ENCODE measurements around the gene PTX4. TPM values are rescaled to one million over a fixed set of nuclear protein-coding genes. Genes with fewer than 3 reads are reported as not detected.

The PTX4 gene
- polyA plus RNA-seq, 1 of the 3 experiments (the other 2 are of a cell fraction): not detected

- Histone ChIP-seq H3K9me2 (no peaks in the 10 kb centered on the region), H3K79me2 (ENCODE audit: insufficient read depth) (peaks cover 17% of the 10 kb centered on the region; the same call in 1 of the 2 replicates), H3K36me3 (replicated peaks in 1 of 2; ENCODE audit: control insufficient read depth in 1 of 2, insufficient read depth in 2 of 2, low read length in 1 of 2) (peaks cover 0 to 49% of the 10 kb centered on the region in 2 experiments), H4K20me1 (ENCODE audit: insufficient read depth) (no peaks in the 10 kb centered on the region), H3K9ac (no peak overlapping the region), H3K9me3 (no peaks in the 10 kb centered on the region), H3K27me3 (ENCODE audit: insufficient read depth) (no peaks in the 10 kb centered on the region), H3K4me2 (no peak overlapping the region), H3F3A (replicated peaks; ENCODE audit: insufficient read depth) (no peaks in the 10 kb centered on the region), H2AFZ (ENCODE audit: low read depth) (no peak overlapping the region), H3K4me3 (ENCODE audit: low read depth in 2 of 2, low read length in 1 of 2) (no peak overlapping the region), H3K4me1 (ENCODE audit: control insufficient read depth in 1 of 2, insufficient read depth in 2 of 2, low read depth in 1 of 2, low read length in 1 of 2) (peaks cover 0 to 17% of the 10 kb centered on the region in 2 experiments; a peak in 1 of 4 replicates), H3K27ac (ENCODE audit: low read depth in 2 of 2, low read length in 1 of 2) (no peak overlapping the region)
- TF ChIP-seq SMC3 (IDR thresholded peaks at IDR 0.05; ENCODE audit: low read depth, low read length) (no peak), EZH2phosphoT487 (IDR thresholded peaks at IDR 0.05; ENCODE audit: borderline replicate concordance, low read depth) (no peak), POLR2AphosphoS5 (IDR thresholded peaks at IDR 0.05; ENCODE audit: low read depth, low read length) (no peak), JUND (IDR thresholded peaks at IDR 0.05) (no peak), RFX5 (IDR thresholded peaks at IDR 0.05; ENCODE audit: low read length) (no peak), MEF2A (IDR thresholded peaks at IDR 0.05; ENCODE audit: borderline replicate concordance, low read depth) (no peak), TAF1 (IDR thresholded peaks at IDR 0.05; ENCODE audit: borderline replicate concordance, low read depth, low read length) (no peak), FOXJ3 (CRISPR knock-in tag; IDR thresholded peaks at IDR 0.05) (no peak), MXI1 (IDR thresholded peaks at IDR 0.05; ENCODE audit: low read depth, low read length) (no peak), PBX3 (IDR thresholded peaks at IDR 0.05) (no peak), FOXM1 (IDR thresholded peaks at IDR 0.05; ENCODE audit: low read depth) (no peak), MAX (IDR thresholded peaks at IDR 0.05; ENCODE audit: low read depth) (no peak)
- TF ChIP-seq, protein P1, sequence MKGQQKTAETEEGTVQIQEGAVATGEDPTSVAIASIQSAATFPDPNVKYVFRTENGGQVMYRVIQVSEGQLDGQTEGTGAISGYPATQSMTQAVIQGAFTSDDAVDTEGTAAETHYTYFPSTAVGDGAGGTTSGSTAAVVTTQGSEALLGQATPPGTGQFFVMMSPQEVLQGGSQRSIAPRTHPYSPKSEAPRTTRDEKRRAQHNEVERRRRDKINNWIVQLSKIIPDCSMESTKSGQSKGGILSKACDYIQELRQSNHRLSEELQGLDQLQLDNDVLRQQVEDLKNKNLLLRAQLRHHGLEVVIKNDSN (IDR thresholded peaks at IDR 0.05; ENCODE audit: borderline replicate concordance, low read depth): no peak
- TF ChIP-seq, protein P2, sequence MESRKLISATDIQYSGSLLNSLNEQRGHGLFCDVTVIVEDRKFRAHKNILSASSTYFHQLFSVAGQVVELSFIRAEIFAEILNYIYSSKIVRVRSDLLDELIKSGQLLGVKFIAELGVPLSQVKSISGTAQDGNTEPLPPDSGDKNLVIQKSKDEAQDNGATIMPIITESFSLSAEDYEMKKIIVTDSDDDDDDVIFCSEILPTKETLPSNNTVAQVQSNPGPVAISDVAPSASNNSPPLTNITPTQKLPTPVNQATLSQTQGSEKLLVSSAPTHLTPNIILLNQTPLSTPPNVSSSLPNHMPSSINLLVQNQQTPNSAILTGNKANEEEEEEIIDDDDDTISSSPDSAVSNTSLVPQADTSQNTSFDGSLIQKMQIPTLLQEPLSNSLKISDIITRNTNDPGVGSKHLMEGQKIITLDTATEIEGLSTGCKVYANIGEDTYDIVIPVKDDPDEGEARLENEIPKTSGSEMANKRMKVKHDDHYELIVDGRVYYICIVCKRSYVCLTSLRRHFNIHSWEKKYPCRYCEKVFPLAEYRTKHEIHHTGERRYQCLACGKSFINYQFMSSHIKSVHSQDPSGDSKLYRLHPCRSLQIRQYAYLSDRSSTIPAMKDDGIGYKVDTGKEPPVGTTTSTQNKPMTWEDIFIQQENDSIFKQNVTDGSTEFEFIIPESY (IDR thresholded peaks at IDR 0.05; ENCODE audit: borderline replicate concordance, low read depth): no peak
- TF ChIP-seq, protein P3, sequence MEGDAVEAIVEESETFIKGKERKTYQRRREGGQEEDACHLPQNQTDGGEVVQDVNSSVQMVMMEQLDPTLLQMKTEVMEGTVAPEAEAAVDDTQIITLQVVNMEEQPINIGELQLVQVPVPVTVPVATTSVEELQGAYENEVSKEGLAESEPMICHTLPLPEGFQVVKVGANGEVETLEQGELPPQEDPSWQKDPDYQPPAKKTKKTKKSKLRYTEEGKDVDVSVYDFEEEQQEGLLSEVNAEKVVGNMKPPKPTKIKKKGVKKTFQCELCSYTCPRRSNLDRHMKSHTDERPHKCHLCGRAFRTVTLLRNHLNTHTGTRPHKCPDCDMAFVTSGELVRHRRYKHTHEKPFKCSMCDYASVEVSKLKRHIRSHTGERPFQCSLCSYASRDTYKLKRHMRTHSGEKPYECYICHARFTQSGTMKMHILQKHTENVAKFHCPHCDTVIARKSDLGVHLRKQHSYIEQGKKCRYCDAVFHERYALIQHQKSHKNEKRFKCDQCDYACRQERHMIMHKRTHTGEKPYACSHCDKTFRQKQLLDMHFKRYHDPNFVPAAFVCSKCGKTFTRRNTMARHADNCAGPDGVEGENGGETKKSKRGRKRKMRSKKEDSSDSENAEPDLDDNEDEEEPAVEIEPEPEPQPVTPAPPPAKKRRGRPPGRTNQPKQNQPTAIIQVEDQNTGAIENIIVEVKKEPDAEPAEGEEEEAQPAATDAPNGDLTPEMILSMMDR (IDR thresholded peaks at IDR 0.05): no peak
- DNase-seq: no peak
- WGBS (ENCODE audit: low lambda C conversion rate): 96% methylated on average over 19 of the region's 25 CpGs
- POLR2A ChIA-PET: no interaction called here
- CTCF ChIA-PET: no interaction called here
Measured at GRCh38 chr16:1496464-1496863, 7.7 kb upstream of the PTX4 start.
